K562 (cell line): Measurements from ENCODE around the gene TRAF7. TPM values are rescaled to one million over a fixed set of nuclear protein-coding genes. Genes with fewer than 3 reads are reported as not detected.
A peak's percentile ranks its signal among the peaks of the same experiment; 100 is the strongest.

Experiments used
- ADNP ChIP-seq: fragments of 200-800 bp; sonication (Bioruptor generic); IDR thresholded peaks from 2 replicates; pipeline ENCODE4 v1.6.1; 2016; ENCODE audit warnings: missing genetic modification characterization, missing compliant biosample characterization
- CBX1 ChIP-seq: sonication (generic); IDR thresholded peaks from 2 replicates; pipeline ENCODE4 v1.6.1; 2016; ENCODE audit warnings: antibody characterized with exemption, low read depth, mild to moderate bottlenecking
- CCNT2 ChIP-seq: IDR thresholded peaks from 2 replicates; pipeline ENCODE4 v1.6.1; 2011; ENCODE audit warnings: borderline replicate concordance, low read depth, mild to moderate bottlenecking, moderate library complexity, mixed read lengths, low read length; ENCODE audit not compliant: insufficient read length; ENCODE audit errors: extremely low read depth
- CHD2 ChIP-seq: IDR thresholded peaks from 2 replicates; pipeline ENCODE4 v1.6.1; 2011; ENCODE audit warnings: low read depth, low read length
- CREB3L1 ChIP-seq: fragments of 450-650 bp; IDR thresholded peaks from 2 replicates; pipeline ENCODE4 v1.6.1; 2014; ENCODE audit warnings: low read depth, mild to moderate bottlenecking, moderate library complexity, borderline replicate concordance
- GTF3C2 ChIP-seq: IDR thresholded peaks from 3 replicates; pipeline ENCODE4 v1.6.1; 2011; ENCODE audit warnings: borderline replicate concordance, mild to moderate bottlenecking, moderate library complexity; ENCODE audit not compliant: insufficient read length; ENCODE audit errors: extremely low read depth
- HBP1 ChIP-seq: fragments of 450-650 bp; formaldehyde crosslinking; IDR thresholded peaks from 2 replicates; pipeline ENCODE4 v1.4.0; 2022; ENCODE audit warnings: missing genetic modification characterization
- HSF4 ChIP-seq: fragments of 250-450 bp; sonication (Bioruptor Pico); IDR thresholded peaks from 2 replicates; pipeline ENCODE4 v2.1.2; 2022; ENCODE audit warnings: mild to moderate bottlenecking, moderate library complexity, borderline replicate concordance
- IRF2 ChIP-seq: sonication (generic); formaldehyde crosslinking; IDR thresholded peaks from 2 replicates; pipeline ENCODE4 v1.8.1; 2022; ENCODE audit warnings: mild to moderate bottlenecking, missing genetic modification reagents
- KAT7 ChIP-seq: sonication (generic); formaldehyde crosslinking; IDR thresholded peaks from 2 replicates; pipeline ENCODE4 v1.8.0; 2022; ENCODE audit warnings: missing genetic modification reagents, mild to moderate bottlenecking, borderline replicate concordance
- NEUROD1 ChIP-seq: fragments of 150-350 bp; IDR thresholded peaks from 2 replicates; pipeline ENCODE4 v1.6.1; 2014; ENCODE audit warnings: borderline replicate concordance, low read length, low read depth; ENCODE audit not compliant: partially characterized antibody
- POLR2A ChIP-seq: fragments of 450-650 bp; conservative IDR thresholded peaks from 2 replicates; pipeline ENCODE4 v1.6.1; 2016
- POLR2B ChIP-seq: fragments of 450-650 bp; IDR thresholded peaks from 2 replicates; pipeline ENCODE4 v1.6.1; 2018; ENCODE audit warnings: low read depth; ENCODE audit not compliant: partially characterized antibody
- POLR2G ChIP-seq: fragments of 200-400 bp; formaldehyde crosslinking; IDR thresholded peaks from 2 replicates; pipeline ENCODE4 v1.6.1; 2017; ENCODE audit warnings: low read depth, mild to moderate bottlenecking, antibody characterized with exemption, low read length, moderate library complexity
- TBL1XR1 ChIP-seq, 2 experiments: IDR thresholded peaks; 2 replicates each; pipeline ENCODE4 v1.6.1; 2012; ENCODE audit warnings: improper control_type of control experiment in 2 of 2, low read length in 2 of 2, mild to moderate bottlenecking in 1 of 2
- TRIM28 ChIP-seq: fragments of 450-650 bp; IDR thresholded peaks from 2 replicates; pipeline ENCODE4 v1.6.1; 2017
- UBTF ChIP-seq, 2 experiments: IDR thresholded peaks; 2 replicates each; pipeline ENCODE4 v1.6.1; 2012; ENCODE audit warnings: improper control_type of control experiment in 2 of 2, low read depth in 2 of 2, low read length in 2 of 2, borderline replicate concordance in 1 of 2
- ZNF586 ChIP-seq: fragments of 450-650 bp; formaldehyde crosslinking; conservative IDR thresholded peaks from 2 replicates; pipeline ENCODE4 v1.4.0; 2020; ENCODE audit warnings: mild to moderate bottlenecking, moderate library complexity
- polyA plus RNA-seq, 8 experiments: library from polyadenylated mRNA; depleted of rRNA in 4 of 8; stranded (reverse) in 5 of 8; unstranded in 3 of 8; fragments of >200 nt; fragmentation: Nextera tagmentation in 2 of 8; fragmentation: Illumina TruSeq in 1 of 8; extraction: Ambion mirVana in 2 of 8; extraction: Trizol in 1 of 8; gene quantifications; 2 replicates each; pipeline versions ENCODE4 v1.2.1 to v1.2.3, GENCODE V29; 2011 to 2014; ENCODE audit warnings: inconsistent platforms in 1 of 8, missing spikeins in 1 of 8
- total RNA-seq, 7 experiments: library from RNA; depleted of rRNA in 6 of 7; stranded (reverse); fragments of >200 nt in 6 of 7; fragmentation: Illumina TruSeq in 2 of 7; extraction: Trizol in 2 of 7; gene quantifications; 2 replicates each; pipeline versions ENCODE4 v1.2.1 to v1.2.3, GENCODE V29; 2011 to 2021; ENCODE audit warnings: low replicate concordance in 1 of 7

The TRAF7 gene
- total and polyA plus RNA-seq, 9 of the 15 experiments (the other 6 are each of a cell fraction or from before 2014, with no cell fraction given): 1.1 to 113 (median 41.6) TPM

- TF ChIP-seq GTF3C2 (no peak), CREB3L1 (no peak), KAT7 (CRISPR knock-in tag) (0 out of 2 replicates have a peak, but pooled peaks have one; percentile 52), UBTF (IDR thresholded peaks at IDR 0.05; ENCODE audit: borderline replicate concordance in 1 of 2, low read depth in 2 of 2, low read length in 2 of 2) (0 out of 4 replicates have a peak, but pooled peaks of 1 of the 2 experiments have one; percentile 52), POLR2G (peak; percentile 73), HSF4 (CRISPR knock-in tag) (no peak), CBX1 (peak; percentile 14; the same call in 1 of the 2 replicates), CCNT2 (peak; percentile 25), CHD2 (no peak), TRIM28 (no peak), ADNP (tag) (no peak), NEUROD1 (no peak), HBP1 (CRISPR knock-in tag) (no peak), TBL1XR1 (IDR thresholded peaks at IDR 0.05; ENCODE audit: low read length in 2 of 2) (0 out of 4 replicates have a peak, but pooled peaks of 1 of the 2 experiments have one; percentile 11), POLR2A (peak; percentile 69), POLR2B (peak; percentile 57), ZNF586 (CRISPR knock-in tag) (no peak), IRF2 (no peak)
Observed at GRCh38 chr16:2210386-2211365, 55.1 kb downstream of the TRAF7 start, which contains the start of gene BRICD5 (continued).
